ENCODE measurements around the gene KNTC1.
"Not testable (repeated sequence)": the region's sequence is repeated elsewhere in the genome, so short reads cannot be mapped to it uniquely, and the experiment has no call there.

Gene KNTC1

GRCh38 chr12:122506393-122506938 is 20.6 kb upstream of the KNTC1 start:
- H3K27me3 ChIP-seq (ENCODE audit: control insufficient read depth, insufficient read depth, low read length) = no peaks in the 10 kb centered on the region
- H3K9me3 ChIP-seq (ENCODE audit: control insufficient read depth, insufficient read depth, low read length) = no peaks in the 10 kb centered on the region
- H3K4me1 ChIP-seq (ENCODE audit: control insufficient read depth, insufficient read depth, low read length) = no peaks in the 10 kb centered on the region
- WGBS (ENCODE audit: insufficient coverage, insufficient read length) = no CpG with 5 or more reads among the region's 5 CpGs
- H3K36me3 ChIP-seq (ENCODE audit: control insufficient read depth, insufficient read depth, low read length) = peaks cover 29% of the 10 kb centered on the region
- H3K4me3 ChIP-seq (ENCODE audit: low read length) = no peak overlapping the region
- no peak overlapping the region for H3K27ac ChIP-seq (ENCODE audit: low read length)
- DNase-seq (ENCODE audit: low read depth, low spot score) = no peak

DNA sequence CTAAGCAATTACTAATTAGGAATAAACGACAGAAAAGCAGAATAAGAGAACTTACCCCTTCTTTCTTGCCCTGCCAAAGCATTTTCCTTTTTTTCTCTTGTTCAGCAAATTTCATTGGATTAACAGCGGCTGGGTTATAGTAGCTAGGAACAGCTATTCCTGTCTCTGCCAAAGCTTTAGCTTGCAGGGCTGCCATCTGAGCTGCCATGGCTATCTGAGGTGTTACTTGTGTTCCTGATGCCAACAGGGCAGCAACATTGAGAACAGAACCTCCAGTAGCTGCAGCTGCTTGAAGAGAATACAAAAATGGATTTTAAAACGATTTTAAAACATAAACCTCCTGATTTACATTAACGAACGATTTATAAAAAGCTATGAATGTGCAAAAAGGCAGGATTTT is 18.9 kb upstream of the KNTC1 start:
- H3K27ac ChIP-seq (ENCODE audit: low read length) = no peak overlapping the region
- WGBS (ENCODE audit: insufficient coverage, insufficient read length) = no CpG with 5 or more reads among the region's 5 CpGs
- peaks cover 39% of the 10 kb centered on the region for H3K36me3 ChIP-seq (ENCODE audit: control insufficient read depth, insufficient read depth, low read length)
- H3K27me3 ChIP-seq (ENCODE audit: control insufficient read depth, insufficient read depth, low read length) = no peaks in the 10 kb centered on the region
- DNase-seq (ENCODE audit: low read depth, low spot score) = no peak
- H3K9me3 ChIP-seq (ENCODE audit: control insufficient read depth, insufficient read depth, low read length) = no peaks in the 10 kb centered on the region
- H3K4me3 ChIP-seq (ENCODE audit: low read length) = no peak overlapping the region
- H3K4me1 ChIP-seq (ENCODE audit: control insufficient read depth, insufficient read depth, low read length) = no peaks in the 10 kb centered on the region

GRCh38 chr12:122513028-122513427 is 14.0 kb upstream of the KNTC1 start:
- not testable (repeated sequence) for H3K27me3 ChIP-seq (ENCODE audit: control insufficient read depth, insufficient read depth, low read length); H3K9me3 ChIP-seq (ENCODE audit: control insufficient read depth, insufficient read depth, low read length); DNase-seq (ENCODE audit: low read depth, low spot score); H3K4me1 ChIP-seq (ENCODE audit: control insufficient read depth, insufficient read depth, low read length); H3K27ac ChIP-seq (ENCODE audit: low read length); H3K4me3 ChIP-seq (ENCODE audit: low read length)
- H3K36me3 ChIP-seq (ENCODE audit: control insufficient read depth, insufficient read depth, low read length) = peaks cover 43% of the 10 kb centered on the region
- no CpG with 5 or more reads among the region's 3 CpGs for WGBS (ENCODE audit: insufficient coverage, insufficient read length)

DNA sequence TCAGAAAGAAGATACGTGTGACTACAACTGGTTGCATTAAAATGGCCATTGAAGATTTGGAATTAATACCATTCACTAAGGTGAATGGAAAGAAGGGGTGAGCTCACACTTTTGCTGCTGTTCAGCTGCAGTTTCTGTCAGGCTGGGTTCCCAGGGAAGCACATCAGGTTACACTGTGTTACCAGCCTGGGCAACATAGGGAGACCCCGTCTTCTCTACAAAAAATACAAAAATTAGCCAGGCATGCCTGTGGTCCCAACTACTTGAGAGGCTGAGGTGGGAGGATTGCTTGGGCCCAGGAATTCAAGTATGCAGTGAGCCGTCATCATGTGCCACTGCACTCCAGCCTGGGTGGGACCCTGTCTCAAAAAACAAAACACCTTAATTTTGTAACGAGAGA is 13.4 kb upstream of the KNTC1 start:
- no peaks in the 10 kb centered on the region for H3K4me1 ChIP-seq (ENCODE audit: control insufficient read depth, insufficient read depth, low read length)
- H3K4me3 ChIP-seq (ENCODE audit: low read length) = no peak overlapping the region
- no peaks in the 10 kb centered on the region for H3K9me3 ChIP-seq (ENCODE audit: control insufficient read depth, insufficient read depth, low read length)
- H3K27ac ChIP-seq (ENCODE audit: low read length) = no peak overlapping the region
- peaks cover 44% of the 10 kb centered on the region for H3K36me3 ChIP-seq (ENCODE audit: control insufficient read depth, insufficient read depth, low read length)
- H3K27me3 ChIP-seq (ENCODE audit: control insufficient read depth, insufficient read depth, low read length) = no peaks in the 10 kb centered on the region
- no CpG with 5 or more reads among the region's 4 CpGs for WGBS (ENCODE audit: insufficient coverage, insufficient read length)
- DNase-seq (ENCODE audit: low read depth, low spot score) = no peak

DNA sequence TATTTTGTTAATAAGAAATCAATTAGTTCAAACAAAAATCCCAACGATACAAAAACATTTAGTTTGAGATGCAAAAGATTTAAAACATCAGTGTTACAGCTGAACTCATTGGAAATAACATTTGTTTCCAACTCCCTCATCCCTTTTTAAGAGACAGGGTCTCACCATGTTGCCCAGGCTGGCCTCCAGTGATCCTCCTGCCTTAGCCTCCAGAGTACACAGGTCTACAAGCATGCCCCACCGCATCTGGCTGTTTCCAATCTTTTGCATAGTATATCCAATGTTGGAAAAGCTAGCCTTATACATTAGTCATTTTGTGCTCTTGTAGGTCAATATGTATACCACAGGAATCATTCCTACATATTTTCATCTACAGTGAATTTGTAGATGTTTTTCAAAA is 11.8 kb upstream of the KNTC1 start:
- H3K36me3 ChIP-seq (ENCODE audit: control insufficient read depth, insufficient read depth, low read length) = peaks cover 47% of the 10 kb centered on the region
- WGBS (ENCODE audit: insufficient coverage, insufficient read length) = no CpG with 5 or more reads among the region's 2 CpGs

DNA sequence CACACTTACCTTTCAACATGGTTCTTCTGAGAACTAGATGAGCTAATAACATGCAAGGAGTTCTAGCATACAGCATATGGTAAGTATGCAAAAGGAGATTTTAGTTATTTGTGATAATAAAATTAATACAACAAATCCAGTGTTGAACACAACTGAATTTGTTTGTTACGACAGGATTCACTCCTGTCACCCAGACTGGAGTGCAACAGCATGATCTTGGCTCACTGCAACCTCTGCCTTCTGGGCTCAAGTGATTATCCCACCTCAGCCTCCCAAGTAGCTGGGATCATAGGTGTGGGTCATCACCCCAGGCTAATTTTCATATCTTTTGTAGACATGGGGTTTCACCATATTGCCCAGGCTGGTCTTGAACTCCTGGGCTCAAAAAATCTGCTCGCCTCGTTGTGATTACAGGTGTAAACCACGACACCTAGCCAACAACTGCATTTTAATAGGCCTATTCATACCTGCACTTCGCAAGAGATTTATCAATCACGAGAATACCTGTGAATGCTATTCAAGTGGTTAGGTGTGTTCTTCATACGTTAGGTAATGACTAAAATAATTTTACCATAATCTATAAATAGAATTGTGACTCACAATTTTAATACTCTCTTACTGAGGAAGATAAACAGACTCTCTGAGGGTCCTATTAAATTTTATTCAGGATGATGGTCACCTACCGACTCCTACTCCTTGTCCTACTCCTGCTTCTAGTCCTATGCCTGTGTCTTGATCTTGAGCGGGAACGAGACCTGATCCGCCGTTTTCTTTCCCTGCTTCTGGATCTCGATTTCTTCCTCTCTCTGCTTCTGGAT is 10.3 kb upstream of the KNTC1 start:
- H3K4me3 ChIP-seq (ENCODE audit: low read length) = no peak overlapping the region
- DNase-seq (ENCODE audit: low read depth, low spot score) = no peak
- peaks cover 50% of the 10 kb centered on the region for H3K36me3 ChIP-seq (ENCODE audit: control insufficient read depth, insufficient read depth, low read length)
- H3K27ac ChIP-seq (ENCODE audit: low read length) = no peak overlapping the region
- no CpG with 5 or more reads among the region's 13 CpGs for WGBS (ENCODE audit: insufficient coverage, insufficient read length)
- no peaks in the 10 kb centered on the region for H3K9me3 ChIP-seq (ENCODE audit: control insufficient read depth, insufficient read depth, low read length)
- H3K27me3 ChIP-seq (ENCODE audit: control insufficient read depth, insufficient read depth, low read length) = no peaks in the 10 kb centered on the region
- H3K4me1 ChIP-seq (ENCODE audit: control insufficient read depth, insufficient read depth, low read length) = no peaks in the 10 kb centered on the region

More for the DNA sequence above, 11.8 kb upstream of the KNTC1 start:
- H3K9me3 ChIP-seq (ENCODE audit: control insufficient read depth, insufficient read depth, low read length) = no peaks in the 10 kb centered on the region
- no peak overlapping the region for H3K4me3 ChIP-seq (ENCODE audit: low read length)
- DNase-seq (ENCODE audit: low read depth, low spot score) = no peak
- H3K27me3 ChIP-seq (ENCODE audit: control insufficient read depth, insufficient read depth, low read length) = no peaks in the 10 kb centered on the region
- no peaks in the 10 kb centered on the region for H3K4me1 ChIP-seq (ENCODE audit: control insufficient read depth, insufficient read depth, low read length)
- H3K27ac ChIP-seq (ENCODE audit: low read length) = no peak overlapping the region

GRCh38 chr12:122517877-122518276 is 9.2 kb upstream of the KNTC1 start:
- WGBS (ENCODE audit: insufficient coverage, insufficient read length) = no CpG with 5 or more reads among the region's 5 CpGs
- H3K9me3 ChIP-seq (ENCODE audit: control insufficient read depth, insufficient read depth, low read length) = no peaks in the 10 kb centered on the region
- H3K36me3 ChIP-seq (ENCODE audit: control insufficient read depth, insufficient read depth, low read length) = peaks cover 44% of the 10 kb centered on the region
- H3K27me3 ChIP-seq (ENCODE audit: control insufficient read depth, insufficient read depth, low read length) = no peaks in the 10 kb centered on the region
- no peak for DNase-seq (ENCODE audit: low read depth, low spot score)
- no peak overlapping the region for H3K4me3 ChIP-seq (ENCODE audit: low read length)
- no peak overlapping the region for H3K27ac ChIP-seq (ENCODE audit: low read length)
- no peaks in the 10 kb centered on the region for H3K4me1 ChIP-seq (ENCODE audit: control insufficient read depth, insufficient read depth, low read length)

- DNase-seq (ENCODE audit: low read depth, low spot score) = no peak
- peaks cover 2% of the 10 kb centered on the region; the same call in 1 of the 2 replicates for H3K4me1 ChIP-seq (ENCODE audit: control insufficient read depth, insufficient read depth, low read length)
- WGBS (ENCODE audit: insufficient coverage, insufficient read length) = no CpG with 5 or more reads among the region's 1 CpG
- no peaks in the 10 kb centered on the region for H3K9me3 ChIP-seq (ENCODE audit: control insufficient read depth, insufficient read depth, low read length)
- no peak overlapping the region for H3K4me3 ChIP-seq (ENCODE audit: low read length)
- H3K27me3 ChIP-seq (ENCODE audit: control insufficient read depth, insufficient read depth, low read length) = no peaks in the 10 kb centered on the region
- H3K36me3 ChIP-seq (ENCODE audit: control insufficient read depth, insufficient read depth, low read length) = peaks cover 39% of the 10 kb centered on the region
- H3K27ac ChIP-seq (ENCODE audit: low read length) = no peak overlapping the region
These were observed 8.1 kb upstream of the KNTC1 start for GRCh38 chr12:122518908-122519307.

DNA sequence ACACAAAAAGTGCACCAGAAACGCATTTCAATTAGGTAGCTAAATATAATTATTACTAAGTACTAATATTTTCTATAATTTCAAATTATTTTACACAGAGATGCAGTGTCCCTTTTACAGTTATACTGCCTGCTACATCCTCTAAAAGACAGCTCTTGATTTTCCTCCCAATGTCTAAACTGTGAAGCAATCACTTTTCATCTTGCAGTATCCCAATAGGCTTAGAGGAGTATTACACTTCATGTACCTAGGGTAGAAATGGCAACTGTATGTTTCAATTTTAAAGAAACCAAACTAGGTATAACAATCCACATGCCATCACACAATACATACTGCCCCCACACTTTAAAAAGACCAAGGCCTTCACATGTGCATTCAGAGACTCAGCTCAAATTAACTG is 7.6 kb upstream of the KNTC1 start:
- Histone ChIP-seq H3K27ac (ENCODE audit: low read length) (no peak overlapping the region), H3K9me3 (ENCODE audit: control insufficient read depth, insufficient read depth, low read length) (no peaks in the 10 kb centered on the region), H3K27me3 (ENCODE audit: control insufficient read depth, insufficient read depth, low read length) (no peaks in the 10 kb centered on the region), H3K36me3 (ENCODE audit: control insufficient read depth, insufficient read depth, low read length) (peaks cover 39% of the 10 kb centered on the region), H3K4me3 (ENCODE audit: low read length) (no peak overlapping the region), H3K4me1 (ENCODE audit: control insufficient read depth, insufficient read depth, low read length) (peaks cover 2% of the 10 kb centered on the region; the same call in 1 of the 2 replicates)
- WGBS (ENCODE audit: insufficient coverage, insufficient read length) = no CpG with 5 or more reads among the region's 1 CpG
- DNase-seq (ENCODE audit: low read depth, low spot score) = no peak

- Histone ChIP-seq H3K27ac (ENCODE audit: low read length) (no peak overlapping the region), H3K27me3 (ENCODE audit: control insufficient read depth, insufficient read depth, low read length) (no peaks in the 10 kb centered on the region), H3K9me3 (ENCODE audit: control insufficient read depth, insufficient read depth, low read length) (no peaks in the 10 kb centered on the region), H3K4me1 (ENCODE audit: control insufficient read depth, insufficient read depth, low read length) (peaks cover 2% of the 10 kb centered on the region; the same call in 1 of the 2 replicates), H3K4me3 (ENCODE audit: low read length) (no peak overlapping the region), H3K36me3 (ENCODE audit: control insufficient read depth, insufficient read depth, low read length) (peaks cover 35% of the 10 kb centered on the region)
- no CpG with 5 or more reads among the region's 4 CpGs for WGBS (ENCODE audit: insufficient coverage, insufficient read length)
- DNase-seq (ENCODE audit: low read depth, low spot score) = no peak
These were observed 6.4 kb upstream of the KNTC1 start for GRCh38 chr12:122520676-122521075.
